Stimulated activated CD8-positive, alpha-beta memory T cell treated with anti-CD3 and anti-CD28 coated beads, Interleukin-2, amount 100 ng/mL, for 1 hour (primary cell): Measurements from ENCODE around the gene IPPK.
"Not testable (repeated sequence)": the region's sequence is repeated elsewhere in the genome, so short reads cannot be mapped to it uniquely, and the experiment has no call there.

Experiments
- DNase-seq, 2 donors: peaks; one replicate each; pipeline ENCODE4 v3.0.0-alpha.2; 2020; ENCODE audit warnings: low read depth in 2 of 2

Gene IPPK

GRCh38 chr9:92638621-92639101 lies 31.3 kb downstream of the IPPK start:
- DNase-seq: no peak

DNA sequence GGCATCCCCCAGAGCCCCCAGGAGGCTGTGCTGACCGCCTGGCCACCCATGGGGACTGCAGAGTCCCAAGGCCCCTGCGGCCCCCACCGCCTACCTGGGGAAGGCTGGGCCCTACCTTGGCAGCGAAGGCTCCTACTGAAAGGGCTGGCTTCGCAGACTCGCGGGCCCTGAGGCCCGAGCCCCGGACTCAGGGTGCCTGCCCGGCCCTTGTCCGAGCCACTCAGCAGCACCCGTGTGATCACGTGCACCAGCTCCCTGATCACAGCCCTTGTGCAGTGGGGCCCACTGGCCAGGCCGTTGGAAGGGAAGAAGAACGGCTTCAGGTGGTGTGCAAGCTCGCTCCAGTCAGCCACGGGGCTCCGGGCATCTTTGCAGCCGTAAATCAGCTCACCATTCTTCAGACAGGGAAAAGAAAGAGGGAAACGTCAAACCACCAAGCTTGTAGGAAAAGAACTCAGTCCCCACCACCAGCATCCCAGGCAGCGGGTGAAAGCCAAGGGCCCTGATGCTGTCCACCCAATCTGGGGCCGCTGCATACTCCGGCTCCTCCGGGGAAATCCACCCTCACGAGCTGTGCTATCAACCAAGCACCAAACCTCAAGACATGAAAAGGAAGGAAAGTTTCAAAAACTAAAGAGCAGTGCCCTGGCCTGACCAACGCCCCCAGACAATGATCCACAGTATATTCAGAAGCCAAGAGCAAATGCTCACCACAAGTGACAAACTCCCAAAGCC lies 31.9 kb downstream of the IPPK start:
- DNase-seq: no peak

DNA sequence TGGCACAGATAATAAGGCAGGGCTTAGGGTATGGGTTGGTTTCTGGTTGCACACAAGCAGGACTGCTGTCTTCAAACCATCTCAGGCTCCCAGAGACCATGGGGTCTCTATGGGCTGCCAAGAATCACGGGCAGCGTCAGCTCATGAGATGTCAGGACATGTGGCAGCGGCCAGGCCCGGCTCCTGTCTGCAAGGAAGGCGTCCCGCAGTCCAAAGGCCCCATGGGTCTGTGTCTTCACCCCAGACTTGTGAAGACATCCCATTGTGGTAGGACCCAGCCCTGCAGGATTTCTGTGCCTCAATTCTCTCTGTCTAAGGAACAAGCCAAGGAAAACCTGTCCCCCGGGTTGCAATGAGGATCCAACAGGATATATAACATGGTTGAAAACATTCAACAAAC lies 32.6 kb downstream of the IPPK start:
- DNase-seq: no peak

DNA sequence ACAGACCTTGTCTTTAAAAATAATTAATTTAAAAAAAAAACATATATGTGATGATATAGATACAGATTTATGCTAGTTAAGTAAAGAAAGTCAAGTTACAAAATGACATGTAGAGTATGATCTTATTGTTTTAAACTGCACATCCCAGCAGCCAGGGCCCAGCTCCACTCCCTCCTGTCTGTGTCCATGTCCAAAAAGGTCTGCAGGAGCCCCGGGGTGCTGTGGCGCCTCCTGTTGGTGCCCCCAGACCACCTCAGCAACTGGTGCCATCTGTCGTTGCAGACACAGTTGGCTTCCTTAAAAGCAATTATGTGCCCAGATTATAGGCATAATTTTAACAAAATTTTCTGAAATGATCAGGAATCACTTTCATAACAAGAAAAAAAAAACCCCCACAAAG lies 33.3 kb downstream of the IPPK start:
- DNase-seq: no peak

- DNase-seq: no peak
Measured at GRCh38 chr9:92635760-92636159, 34.2 kb downstream of the IPPK start.

DNA sequence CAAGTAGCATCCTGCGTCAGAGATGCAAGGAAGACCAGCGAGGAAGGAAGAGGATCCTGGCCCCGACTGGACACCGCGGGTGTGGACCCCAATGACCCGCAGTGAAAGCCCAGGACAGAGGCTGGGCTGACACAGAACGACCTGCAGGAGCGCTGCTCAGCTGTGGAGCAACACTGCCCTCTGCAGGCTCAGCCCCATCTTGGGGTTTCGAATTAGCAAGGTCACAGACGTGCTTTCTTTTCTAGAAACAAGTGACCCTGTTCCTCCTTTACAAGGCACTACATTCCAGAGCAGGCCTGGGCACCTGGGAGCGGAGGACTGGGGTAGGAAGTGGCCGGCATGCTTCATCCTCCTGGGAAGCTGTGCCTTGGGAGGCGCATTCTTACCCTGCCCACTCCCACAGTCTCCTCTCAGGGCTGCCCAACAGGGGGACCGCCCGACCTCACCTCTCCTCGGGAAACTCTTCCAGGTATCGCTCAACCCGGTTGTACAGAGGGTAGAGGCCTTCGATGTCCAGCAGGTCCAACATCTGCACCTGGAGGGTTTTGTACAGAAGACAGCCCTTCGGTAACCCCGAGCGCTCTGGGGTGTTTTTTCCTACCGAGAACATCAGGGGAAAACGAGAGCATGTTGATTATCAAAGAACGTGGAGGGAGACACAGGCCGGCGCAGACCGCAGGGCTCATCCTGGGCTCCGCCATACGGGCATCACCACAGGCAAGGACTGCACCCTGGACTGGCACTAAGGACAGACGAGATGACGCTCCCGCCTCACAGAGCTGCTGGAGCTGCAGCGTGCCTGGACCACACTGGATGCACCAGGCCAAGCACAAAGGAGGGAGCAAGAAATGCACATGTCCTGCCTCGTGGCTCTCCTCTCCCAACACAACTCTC lies 35.0 kb downstream of the IPPK start:
- peak; percentile 16 to 25 for DNase-seq

- DNase-seq: no peak
Measured at GRCh38 chr9:92633614-92634278, 36.2 kb downstream of the IPPK start.

GRCh38 chr9:92632641-92633040 lies 37.3 kb downstream of the IPPK start:
- DNase-seq: no peak

DNA sequence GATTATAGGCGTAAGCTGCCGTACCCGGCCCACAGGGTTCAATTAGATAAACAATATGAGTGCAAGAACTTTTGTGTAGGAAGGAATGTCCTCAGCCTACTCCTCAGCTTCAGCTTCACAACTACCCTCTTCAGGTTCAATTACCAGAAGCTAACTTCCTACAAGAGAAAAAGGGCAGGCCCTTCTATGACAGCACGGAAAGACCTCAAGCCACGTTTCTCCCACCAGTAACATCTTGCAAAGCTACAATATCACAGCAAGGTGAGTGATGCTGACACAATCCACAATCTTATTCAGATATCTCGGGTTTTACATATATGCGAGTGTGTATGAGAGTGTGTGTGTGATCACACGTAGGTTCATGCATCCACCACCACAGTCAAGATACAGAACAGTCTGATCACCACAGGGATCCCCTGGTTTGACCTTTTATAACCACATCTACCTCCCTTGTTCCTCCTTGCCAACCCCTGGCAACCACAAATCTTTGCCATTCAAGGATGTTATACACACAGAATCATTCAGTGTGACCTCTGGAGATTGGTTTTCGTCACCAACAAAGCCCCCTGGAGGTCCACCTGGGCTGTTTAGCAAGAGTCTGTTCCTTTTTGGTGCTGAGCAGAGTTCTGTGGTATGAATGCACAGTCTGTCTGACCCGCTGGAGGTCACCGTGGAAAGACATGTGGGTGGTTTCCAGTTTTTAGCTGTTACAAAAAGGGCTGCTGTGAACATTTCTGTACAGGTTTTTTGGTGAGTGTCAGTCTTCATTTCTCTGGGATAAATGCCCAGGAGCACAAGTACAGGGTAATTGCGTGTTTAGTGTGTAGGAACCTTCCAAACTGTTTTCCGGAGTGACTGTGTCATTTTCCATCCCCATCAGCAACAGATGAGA lies 38.2 kb downstream of the IPPK start:
- no peak for DNase-seq

DNA sequence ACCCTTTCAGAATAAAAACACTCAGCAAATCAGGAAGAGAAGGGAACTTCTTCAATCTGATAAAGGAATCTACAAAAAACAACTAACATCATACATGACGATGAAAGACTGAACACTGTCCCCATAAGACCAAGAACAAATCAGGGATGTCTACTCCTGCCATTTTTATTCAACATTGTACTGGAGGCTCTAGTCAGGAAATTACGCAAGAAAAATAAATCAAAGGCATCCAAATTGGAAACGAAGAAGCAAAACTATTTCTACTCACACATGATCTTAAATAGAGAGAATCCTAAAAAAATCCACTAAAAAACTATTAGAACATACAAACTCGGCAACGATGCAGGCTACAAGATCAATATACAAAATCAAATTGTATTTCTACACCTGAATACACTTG lies 42.3 kb downstream of the IPPK start:
- no peak for DNase-seq

DNA sequence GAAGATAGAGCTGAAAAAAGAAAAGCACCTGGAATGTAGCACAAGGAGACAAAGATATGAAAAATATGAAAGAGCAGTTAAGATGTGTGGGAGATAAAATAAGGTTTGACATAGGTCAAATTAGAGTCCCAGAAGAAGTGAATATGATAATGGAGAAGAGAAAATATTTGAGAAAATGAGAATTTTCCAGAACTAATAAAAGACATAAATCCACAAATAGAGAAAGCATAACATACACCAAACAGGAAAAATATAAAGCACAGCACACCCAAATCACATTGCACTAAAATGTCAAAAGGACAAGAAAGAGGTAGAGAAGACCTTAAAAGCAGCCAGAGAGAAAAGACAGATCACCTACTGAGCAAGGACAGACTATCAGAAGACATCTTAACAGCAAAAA lies 43.4 kb downstream of the IPPK start:
- no peak for DNase-seq

DNA sequence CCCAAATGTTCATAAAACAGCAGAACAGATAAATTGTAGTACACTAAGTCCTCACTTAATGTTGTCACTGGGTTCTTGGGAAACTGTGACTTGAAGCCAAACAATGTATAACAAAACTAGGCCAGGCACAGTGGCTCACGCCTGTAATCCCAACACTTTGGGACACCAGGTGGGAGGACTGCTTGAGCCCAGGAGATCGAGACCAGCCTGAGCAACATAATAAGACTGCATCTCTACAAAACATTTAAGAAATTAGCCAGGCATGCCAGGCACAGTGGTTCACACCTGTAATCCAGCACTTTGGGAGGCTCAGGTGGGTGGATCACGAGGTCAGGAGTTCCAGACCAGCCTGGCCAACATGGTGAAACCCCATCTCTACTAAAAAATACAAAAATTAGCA lies 46.0 kb downstream of the IPPK start:
- DNase-seq: not testable (repeated sequence)

DNA sequence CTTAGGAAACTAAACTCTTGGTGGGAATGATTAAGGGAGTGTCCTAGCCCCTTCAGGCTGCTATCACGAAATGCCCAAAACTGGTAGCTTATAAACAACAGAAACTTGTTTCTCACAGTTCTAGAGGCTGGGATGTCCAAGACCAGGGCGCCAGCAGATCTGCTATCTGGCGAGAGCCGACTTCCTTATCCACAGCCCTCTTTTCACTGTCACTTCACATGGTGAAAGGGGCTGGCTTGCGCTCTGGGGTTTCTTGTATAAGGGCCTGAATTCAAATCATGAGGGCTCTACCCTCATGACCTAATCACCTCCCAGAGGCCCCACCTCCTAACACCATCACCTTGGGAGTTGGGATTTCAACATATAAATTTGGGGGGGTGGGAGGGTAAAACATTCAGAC lies 49.1 kb downstream of the IPPK start:
- DNase-seq: no peak

GRCh38 chr9:92619601-92620300 lies 50.2 kb downstream of the IPPK start:
- no peak for DNase-seq

DNA sequence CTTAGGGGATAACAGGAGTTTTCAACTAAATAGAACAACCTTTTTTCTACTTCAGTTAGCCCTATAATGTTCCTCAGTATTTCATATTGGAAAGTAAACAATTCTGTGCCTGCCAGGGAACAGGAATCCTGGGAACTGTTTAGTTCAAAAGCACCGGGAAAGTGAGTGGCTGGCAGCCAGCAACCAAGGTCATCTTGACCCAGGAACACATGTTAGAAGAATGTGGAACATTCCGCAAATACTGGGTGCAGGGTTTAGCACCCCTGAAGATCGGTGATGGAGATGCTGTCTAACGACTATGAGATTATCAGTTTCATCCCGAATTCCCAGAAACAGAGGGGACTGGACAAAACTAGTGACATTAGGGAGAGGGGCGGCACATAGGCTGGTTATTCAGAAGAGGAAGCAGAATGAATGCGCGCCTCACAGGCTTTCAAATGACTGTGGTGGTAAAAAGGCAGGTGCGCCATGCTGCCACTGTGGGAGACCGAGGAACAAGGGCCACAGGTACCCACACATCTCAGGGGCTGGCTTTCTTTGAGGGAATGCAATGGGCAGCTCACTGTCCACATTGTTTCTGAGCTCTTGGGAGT lies 51.2 kb downstream of the IPPK start:
- no peak for DNase-seq

GRCh38 chr9:92617951-92618510 lies 51.9 kb downstream of the IPPK start:
- no peak for DNase-seq

DNA sequence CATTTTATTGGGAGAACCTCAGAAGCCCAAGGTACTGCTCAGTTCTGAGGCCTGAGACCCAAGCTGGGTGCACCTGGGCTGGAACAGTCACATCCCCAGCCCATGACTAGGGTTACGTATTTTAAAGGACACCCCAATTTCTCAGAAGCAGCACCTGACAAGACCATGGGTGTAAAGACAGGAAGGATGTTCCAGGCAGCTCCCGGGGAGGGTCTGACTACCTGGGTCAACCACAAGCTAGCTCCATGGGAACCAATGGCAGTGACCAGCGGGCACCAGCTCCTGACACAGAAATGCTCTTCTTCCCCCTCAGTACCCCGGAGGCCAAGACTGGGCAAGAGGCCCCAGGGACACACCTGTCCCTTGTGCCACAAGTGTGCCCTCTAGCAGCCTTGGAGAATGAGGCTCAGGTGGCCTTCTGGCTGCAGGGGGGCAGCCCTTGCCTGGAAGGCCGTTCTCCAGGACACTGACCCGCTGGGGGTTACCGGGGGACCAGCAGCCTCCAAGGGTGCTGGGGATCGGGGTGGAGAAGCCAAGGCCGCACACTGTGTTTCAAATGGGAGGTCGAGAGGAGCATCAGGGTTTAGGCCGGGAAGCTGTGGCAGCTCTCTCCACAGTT lies 52.6 kb downstream of the IPPK start:
- DNase-seq: no peak

DNA sequence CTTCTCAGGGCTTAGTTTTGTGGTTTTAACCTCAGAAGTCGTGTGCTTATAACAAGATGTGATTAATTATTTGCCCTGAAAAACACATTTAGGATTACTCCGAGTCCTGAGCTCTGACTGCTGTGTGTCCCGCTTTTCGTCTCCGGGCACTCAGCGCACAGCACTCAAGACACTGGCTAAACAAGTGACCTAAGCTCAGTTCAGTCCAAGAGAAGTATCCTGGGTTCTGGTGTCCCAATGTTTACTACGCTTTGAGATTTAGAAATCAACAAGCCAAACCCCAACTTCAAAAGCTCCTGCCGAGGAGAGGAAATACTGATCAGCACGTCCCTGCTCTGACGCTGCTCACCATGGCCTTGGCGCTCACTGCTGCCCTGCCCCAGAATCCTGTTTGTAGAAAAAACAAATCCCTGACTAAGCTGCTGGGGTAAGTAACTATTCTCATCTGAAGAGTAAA lies 53.2 kb downstream of the IPPK start:
- DNase-seq: no peak

DNA sequence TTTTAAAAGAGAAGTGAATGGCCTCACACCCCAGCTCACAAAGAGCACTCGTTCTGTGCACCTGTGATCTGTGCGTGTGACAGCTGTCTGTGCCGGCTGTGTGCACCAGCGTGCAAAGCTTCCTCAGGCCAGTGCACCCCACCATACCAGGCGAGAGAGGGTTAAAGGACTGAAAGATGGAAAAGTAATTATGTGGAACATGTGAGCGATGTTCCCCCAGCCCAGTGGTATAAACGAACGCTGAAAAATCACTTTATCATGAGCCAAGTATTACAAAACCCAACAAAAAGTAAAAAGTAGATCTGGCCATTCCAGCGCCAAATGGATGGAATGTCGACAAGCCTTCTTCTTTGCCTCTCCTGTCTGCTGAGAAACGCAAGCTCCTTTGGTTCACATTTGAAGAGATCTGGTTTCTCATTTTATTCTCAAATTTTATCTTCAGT lies 53.7 kb downstream of the IPPK start:
- no peak for DNase-seq
